Right lobe of liver (tissue), 4 donors: ENCODE results near the gene YIF1A.

Source experiments
- CTCF ChIP-seq, 4 donors: fragments of 200-600 bp in 3 of 4; fragments of 450-650 bp in 1 of 4; IDR thresholded peaks; one replicate each; pipeline versions ENCODE4 v1.5.1 to v1.8.0; 2016 to 2022; ENCODE audit warnings: antibody characterized with exemption in 4 of 4, mild to moderate bottlenecking in 2 of 4
- POLR2A ChIP-seq: fragments of 450-650 bp; IDR thresholded peaks from one replicate; pipeline ENCODE4 v1.6.1; 2017; ENCODE audit warnings: antibody characterized with exemption, mild to moderate bottlenecking
- donor health status: DM: no; HTN: no; CAD: no.
- donor health status: DM: no; HTN: no; CAD: no.
- donor health status: DM: no; HTN: yes; CAD: no.

DNA sequence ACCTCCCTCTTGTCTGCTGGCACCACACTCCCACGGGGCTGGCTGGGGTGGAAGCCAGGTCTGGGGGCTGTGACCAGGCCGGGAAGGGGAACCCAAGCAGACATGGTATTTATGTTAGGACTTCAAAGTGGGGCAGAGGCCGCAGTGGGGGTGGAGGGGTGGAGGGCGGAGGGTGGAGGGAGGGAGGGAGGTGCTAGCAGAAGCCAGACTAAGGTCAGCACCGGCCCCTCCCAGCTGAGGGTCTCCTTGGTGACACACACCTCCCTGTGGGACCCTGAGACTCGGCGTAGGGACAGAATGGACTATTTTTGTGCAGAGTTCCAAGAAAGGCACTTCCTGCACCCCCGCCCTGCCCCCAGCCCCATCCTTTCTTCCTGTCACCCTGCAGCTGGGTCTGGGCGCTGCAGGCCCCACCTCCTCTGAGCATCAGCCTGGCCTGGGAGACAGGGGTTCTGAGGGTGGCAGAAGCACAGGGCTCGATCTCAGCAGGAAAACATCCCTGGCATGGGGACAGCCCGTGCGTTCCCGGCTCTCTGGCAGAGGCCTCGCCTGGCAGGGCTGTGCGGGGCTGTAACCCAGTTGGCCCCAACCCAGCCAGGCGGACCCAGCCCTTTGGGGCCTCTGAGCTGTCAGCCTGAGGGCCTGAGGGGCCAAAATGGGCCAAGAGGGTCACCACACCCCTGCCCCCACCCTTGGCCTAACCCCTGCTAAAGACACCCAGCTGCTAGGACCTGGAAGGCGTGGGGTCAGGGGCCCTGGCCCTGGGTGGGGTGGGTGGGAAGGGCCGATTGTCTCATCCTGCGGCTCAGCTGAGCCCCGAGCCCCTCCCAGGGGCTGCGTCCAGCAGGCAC lies 37.5 kb upstream of the YIF1A start:
- no peak for TF ChIP-seq CTCF (IDR thresholded peaks at IDR 0.05)
- no peak for TF ChIP-seq POLR2A
